Loucy (cell line): Measurements from ENCODE around the gene CYP4F3.

Experiments
- H2AFZ ChIP-seq: fragments of 200-600 bp; sonication (generic); 2 replicates; pipeline ENCODE4 v1.6.0; 2016; ENCODE audit warnings: antibody characterized with exemption, mild to moderate bottlenecking, low read length, moderate library complexity
- H3F3A ChIP-seq: fragments of 200-600 bp; 2 replicates; pipeline ENCODE4 v1.6.0; 2016; ENCODE audit warnings: antibody characterized with exemption, low read depth, mild to moderate bottlenecking
- H3K27me3 ChIP-seq: fragments of 200-600 bp; sonication (generic); 2 replicates; pipeline ENCODE4 v1.6.1; 2014; ENCODE audit warnings: low read length, mild to moderate bottlenecking; ENCODE audit not compliant: insufficient read depth, poor library complexity, severe bottlenecking
- H3K36me3 ChIP-seq: fragments of 200-600 bp; sonication (generic); 2 replicates; pipeline ENCODE4 v1.6.1; 2016; ENCODE audit warnings: low read length; ENCODE audit not compliant: insufficient read depth
- H3K4me1 ChIP-seq: fragments of 200-600 bp; sonication (generic); 2 replicates; pipeline ENCODE4 v1.5.1; 2014; ENCODE audit warnings: low read length, mild to moderate bottlenecking; ENCODE audit not compliant: insufficient read depth, poor library complexity, severe bottlenecking
- H3K4me2 ChIP-seq: fragments of 200-600 bp; sonication (generic); 2 replicates; pipeline ENCODE4 v1.6.0; 2014; ENCODE audit warnings: antibody characterized with exemption, low read length, low read depth, mild to moderate bottlenecking; ENCODE audit not compliant: poor library complexity, severe bottlenecking
- H3K4me3 ChIP-seq: fragments of 200-600 bp; sonication (generic); 2 replicates; pipeline ENCODE4 v1.5.1; 2014; ENCODE audit warnings: low read length, mild to moderate bottlenecking, mixed read lengths; ENCODE audit not compliant: poor library complexity, severe bottlenecking
- H3K79me2 ChIP-seq: fragments of 200-600 bp; sonication (generic); 2 replicates; pipeline ENCODE4 v1.6.1; 2014; ENCODE audit warnings: low read length; ENCODE audit not compliant: insufficient read depth
- H3K9ac ChIP-seq: fragments of 200-600 bp; sonication (generic); 2 replicates; pipeline ENCODE4 v1.6.0; 2014; ENCODE audit warnings: mild to moderate bottlenecking, low read depth, low read length, moderate library complexity; ENCODE audit not compliant: poor library complexity, severe bottlenecking
- H3K9me2 ChIP-seq: fragments of 200-600 bp; sonication (generic); replicated peaks from 2 replicates; pipeline ENCODE4 v1.6.1; 2016; ENCODE audit warnings: low read depth, low read length, mixed read lengths
- H3K9me3 ChIP-seq: fragments of 200-600 bp; sonication (generic); 2 replicates; pipeline ENCODE4 v1.6.1; 2014; ENCODE audit warnings: mild to moderate bottlenecking, antibody characterized with exemption, low read length, low read depth; ENCODE audit not compliant: insufficient read depth
- H4K20me1 ChIP-seq: fragments of 200-600 bp; sonication (generic); 2 replicates; pipeline ENCODE4 v1.6.0; 2014; ENCODE audit warnings: antibody characterized with exemption, low read length, mild to moderate bottlenecking; ENCODE audit not compliant: insufficient read depth, poor library complexity, severe bottlenecking
- CTCF ChIP-seq: fragments of 200-600 bp; sonication (generic); conservative IDR thresholded peaks from 2 replicates; pipeline ENCODE4 v1.5.1; 2014; ENCODE audit warnings: mild to moderate bottlenecking, antibody characterized with exemption, low read length
- EZH2phosphoT487 ChIP-seq: fragments of 200-600 bp; IDR thresholded peaks from 2 replicates; pipeline ENCODE4 v1.6.1; 2018; ENCODE audit warnings: antibody characterized with exemption, mild to moderate bottlenecking, moderate library complexity, borderline replicate concordance

The CYP4F3 gene

GRCh38 chr19:15651791-15652190, 11.1 kb downstream of the CYP4F3 start:
- no peak overlapping the region for H3K4me3 ChIP-seq
- no peaks in the 10 kb centered on the region for H4K20me1 ChIP-seq
- no peak overlapping the region for H3K9ac ChIP-seq
- H3F3A ChIP-seq: no peaks in the 10 kb centered on the region
- no peak overlapping the region for H2AFZ ChIP-seq
- no peak overlapping the region for H3K4me2 ChIP-seq
- TF ChIP-seq EZH2phosphoT487: no peak
- no peak for TF ChIP-seq CTCF
- H3K79me2 ChIP-seq: no peaks in the 10 kb centered on the region
- H3K36me3 ChIP-seq: no peaks in the 10 kb centered on the region
- no peaks in the 10 kb centered on the region for H3K4me1 ChIP-seq
- H3K27me3 ChIP-seq: no peaks in the 10 kb centered on the region
- no peaks in the 10 kb centered on the region for H3K9me3 ChIP-seq
- no peaks in the 10 kb centered on the region for H3K9me2 ChIP-seq

- H4K20me1 ChIP-seq: no peaks in the 10 kb centered on the region
- no peaks in the 10 kb centered on the region for H3F3A ChIP-seq
- no peak overlapping the region for H2AFZ ChIP-seq
- H3K9ac ChIP-seq: no peak overlapping the region
- no peak for TF ChIP-seq CTCF
- TF ChIP-seq EZH2phosphoT487: no peak
- no peaks in the 10 kb centered on the region for H3K27me3 ChIP-seq
- no peaks in the 10 kb centered on the region for H3K36me3 ChIP-seq
- no peaks in the 10 kb centered on the region for H3K4me1 ChIP-seq
- no peak overlapping the region for H3K4me3 ChIP-seq
- no peak overlapping the region for H3K4me2 ChIP-seq
- no peaks in the 10 kb centered on the region for H3K9me3 ChIP-seq
- no peaks in the 10 kb centered on the region for H3K9me2 ChIP-seq
- H3K79me2 ChIP-seq: no peaks in the 10 kb centered on the region
These were observed 12.0 kb downstream of the CYP4F3 start for GRCh38 chr19:15652559-15653278.

GRCh38 chr19:15656467-15656866, 15.8 kb downstream of the CYP4F3 start:
- Histone ChIP-seq H2AFZ (no peak overlapping the region), H4K20me1 (no peaks in the 10 kb centered on the region), H3K9me2 (no peaks in the 10 kb centered on the region), H3K9me3 (no peaks in the 10 kb centered on the region), H3K4me2 (no peak overlapping the region), H3F3A (no peaks in the 10 kb centered on the region), H3K27me3 (no peaks in the 10 kb centered on the region), H3K4me1 (no peaks in the 10 kb centered on the region), H3K79me2 (no peaks in the 10 kb centered on the region), H3K9ac (no peak overlapping the region), H3K36me3 (no peaks in the 10 kb centered on the region), H3K4me3 (no peak overlapping the region)
- TF ChIP-seq CTCF: no peak
- TF ChIP-seq EZH2phosphoT487: no peak
